GM18517 (cell line): ENCODE measurements around the gene RALBP1.
"Not testable (repeated sequence)": the region's sequence is repeated elsewhere in the genome, so short reads cannot be mapped to it uniquely, and the experiment has no call there.

Source experiments
- ATAC-seq: cut with Tn5 transposase; IDR thresholded peaks from one replicate; pipeline ENCODE4 v1.9.1; 2021; ENCODE audit warnings: mild to moderate bottlenecking, moderate library complexity; ENCODE audit not compliant: unreplicated experiment

Gene RALBP1

GRCh38 chr18:9454061-9454703, 21.1 kb upstream of the RALBP1 start:
- no peak for ATAC-seq

DNA sequence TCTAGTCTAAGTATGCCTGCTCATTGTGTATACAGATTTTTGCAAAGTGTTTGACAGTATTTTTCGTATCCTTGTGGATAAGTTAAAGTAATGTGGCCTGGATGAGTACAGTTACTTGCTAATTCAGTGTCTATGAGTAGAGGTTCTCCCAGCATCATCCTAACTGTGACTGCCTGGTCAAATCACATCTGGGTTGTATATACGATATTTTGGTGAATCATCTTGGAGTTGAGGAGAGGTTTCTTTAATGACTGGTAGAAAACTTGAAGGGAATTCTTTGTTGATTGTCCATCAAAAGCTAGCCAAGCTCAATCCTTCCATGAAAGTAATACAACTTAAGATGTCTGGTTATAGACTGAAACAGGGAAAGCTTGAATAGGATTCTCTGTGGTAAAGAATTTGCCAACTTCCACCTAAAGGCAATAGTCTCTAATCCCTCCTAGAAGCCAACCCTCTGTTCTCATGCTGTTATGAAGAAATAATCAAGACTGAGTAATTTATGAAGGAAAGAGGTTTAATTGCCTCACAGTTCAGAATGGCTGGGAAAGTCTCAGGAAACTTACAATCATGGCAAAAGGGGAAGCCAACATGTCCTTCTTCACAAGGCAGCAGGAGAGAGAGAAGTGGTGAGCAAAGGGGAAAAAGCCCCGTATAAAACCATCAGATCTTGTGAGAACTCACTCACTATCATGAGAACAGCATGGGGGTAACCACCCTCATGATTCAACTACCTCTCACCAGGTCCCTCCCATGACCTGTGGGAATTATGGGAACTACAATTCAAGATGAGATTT, 19.4 kb upstream of the RALBP1 start:
- ATAC-seq, result no peak

GRCh38 chr18:9466127-9466526, 9.2 kb upstream of the RALBP1 start:
- no peak for ATAC-seq

DNA sequence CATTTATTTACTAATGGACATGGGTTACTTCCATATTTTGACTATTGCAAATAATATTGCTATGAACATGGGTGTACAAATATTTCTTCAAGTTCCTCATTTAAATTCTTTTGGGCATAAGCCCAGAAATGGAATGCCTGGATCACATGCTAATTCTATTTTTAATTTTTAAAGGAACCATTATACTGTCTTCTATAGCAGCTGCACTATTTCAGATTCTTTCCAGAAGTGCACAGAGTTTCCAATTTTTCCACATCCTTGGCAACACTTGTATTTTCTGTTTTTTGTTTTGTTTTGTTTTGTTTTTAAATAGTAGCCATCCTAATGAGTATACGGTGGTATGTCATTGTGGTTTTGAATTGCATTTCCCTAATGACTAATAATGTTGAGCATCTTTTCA, 8.5 kb upstream of the RALBP1 start:
- no peak for ATAC-seq

- no peak for ATAC-seq
Observed at GRCh38 chr18:9468998-9469397, 6.3 kb upstream of the RALBP1 start.

GRCh38 chr18:9469685-9470084, 5.6 kb upstream of the RALBP1 start:
- ATAC-seq, result no peak

DNA sequence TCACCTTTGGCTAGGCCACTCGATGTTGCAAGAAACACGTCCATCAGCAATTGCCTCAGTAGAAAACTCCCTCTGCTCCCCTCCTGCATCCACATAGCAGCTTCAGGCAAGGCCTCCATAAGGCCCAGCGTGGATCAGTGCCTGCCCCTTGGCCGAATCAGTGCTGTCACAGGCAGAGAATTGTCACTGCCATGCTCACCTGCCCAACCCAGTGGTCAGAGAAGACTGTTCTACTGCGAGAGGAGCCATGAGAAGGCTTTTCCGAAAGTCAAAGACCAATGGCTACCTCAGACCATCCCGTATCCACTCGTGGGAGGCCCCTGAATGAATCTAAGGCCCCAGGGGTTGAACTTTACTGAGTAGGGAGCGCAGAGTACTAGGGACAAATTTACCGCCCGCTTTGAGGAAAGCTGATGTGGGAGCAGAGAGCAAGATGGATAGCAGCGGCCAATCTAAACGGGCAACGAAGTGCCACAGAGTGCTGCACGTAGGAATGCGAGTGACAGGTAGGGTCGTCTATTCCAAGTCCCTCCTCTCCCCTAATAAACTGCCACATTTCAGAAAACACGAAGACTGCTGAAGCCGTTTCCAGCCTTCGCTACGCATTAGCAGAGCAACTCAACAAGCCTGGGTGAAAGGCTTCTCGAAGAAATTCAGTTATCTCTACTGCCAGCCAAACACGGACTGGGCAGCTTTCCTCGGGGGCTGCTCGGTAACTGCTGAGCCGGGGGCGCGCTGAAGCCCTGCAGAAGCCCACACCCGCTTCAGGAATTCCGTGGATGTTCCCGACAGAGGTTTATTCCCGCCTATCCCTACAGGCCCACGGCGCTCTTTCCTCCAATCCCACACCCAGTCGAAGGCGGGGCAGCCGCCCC, 968 bp upstream of the RALBP1 start:
- ATAC-seq, result no peak

DNA sequence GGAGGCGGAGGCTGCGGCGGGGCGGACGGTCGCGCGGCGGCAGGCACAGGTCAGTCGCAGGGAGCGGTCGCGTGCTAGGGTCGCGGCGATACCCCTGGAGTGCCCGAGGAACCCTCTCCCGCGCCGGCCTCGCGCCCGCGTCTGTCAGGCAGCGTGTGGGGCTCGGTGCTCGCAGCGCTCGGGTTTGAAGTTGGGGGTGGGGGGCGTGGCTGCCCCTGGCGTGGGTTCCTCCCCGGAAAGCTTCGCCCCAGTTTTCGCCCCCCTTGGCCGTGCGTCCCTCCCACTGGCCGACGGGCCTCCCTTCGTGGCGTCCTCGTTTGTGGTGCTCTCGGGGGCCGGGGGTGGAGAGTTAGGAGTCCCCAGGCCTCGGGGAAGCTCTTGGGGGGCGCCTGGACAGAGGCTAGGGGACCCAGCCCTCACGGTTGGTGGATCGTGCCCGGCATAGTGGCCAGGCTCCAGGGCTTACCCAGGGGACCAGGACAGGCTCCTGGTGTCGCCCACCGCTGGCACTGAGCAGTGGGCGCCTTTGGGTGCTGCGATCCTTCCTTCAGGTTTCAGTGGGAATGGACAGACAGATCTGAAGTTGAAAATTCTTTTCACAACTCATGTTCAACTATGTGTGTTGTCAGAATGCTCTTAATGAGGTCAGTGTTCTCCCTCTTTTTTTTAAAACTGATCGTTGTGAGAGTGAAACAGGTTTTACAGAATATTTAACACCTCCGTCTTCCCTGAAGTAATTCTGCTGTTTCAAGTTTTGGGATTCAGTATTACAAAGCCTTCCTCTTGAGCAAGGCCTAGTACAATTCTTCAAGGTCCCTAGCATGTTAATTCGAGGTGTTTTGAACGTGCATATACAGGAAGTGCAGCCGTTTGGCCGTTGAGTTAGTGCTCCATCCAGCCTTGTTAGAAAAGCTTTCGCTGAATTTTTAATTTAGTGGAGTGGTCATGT, 604 bp downstream of the RALBP1 start:
- no peak for ATAC-seq

- not testable (repeated sequence) for ATAC-seq
Observed at GRCh38 chr18:9476949-9477348, 1.6 kb downstream of the RALBP1 start.

- no peak for ATAC-seq
Observed at GRCh38 chr18:9477509-9477908, 2.2 kb downstream of the RALBP1 start.

DNA sequence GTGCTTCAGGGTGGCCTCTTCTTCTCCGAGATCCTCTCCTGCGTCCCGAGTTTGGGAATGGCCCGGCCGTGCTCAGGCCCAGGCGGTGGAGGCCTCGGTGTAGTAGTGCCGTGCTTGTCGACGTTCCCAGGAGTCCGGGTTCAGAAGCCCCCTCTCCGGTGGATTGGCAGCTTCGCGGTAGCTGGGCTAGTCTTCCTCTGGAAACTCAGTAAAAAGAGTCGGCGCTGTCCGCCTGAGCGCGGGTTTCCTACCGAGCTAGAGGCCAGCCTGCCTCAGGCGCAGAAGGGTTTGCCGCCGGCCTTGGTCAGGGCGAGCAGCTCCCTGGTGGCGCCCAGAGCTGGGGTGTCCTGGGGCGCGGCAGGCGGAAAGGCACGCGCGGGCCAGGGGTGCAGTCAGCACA, 3.2 kb downstream of the RALBP1 start:
- ATAC-seq, result no peak

DNA sequence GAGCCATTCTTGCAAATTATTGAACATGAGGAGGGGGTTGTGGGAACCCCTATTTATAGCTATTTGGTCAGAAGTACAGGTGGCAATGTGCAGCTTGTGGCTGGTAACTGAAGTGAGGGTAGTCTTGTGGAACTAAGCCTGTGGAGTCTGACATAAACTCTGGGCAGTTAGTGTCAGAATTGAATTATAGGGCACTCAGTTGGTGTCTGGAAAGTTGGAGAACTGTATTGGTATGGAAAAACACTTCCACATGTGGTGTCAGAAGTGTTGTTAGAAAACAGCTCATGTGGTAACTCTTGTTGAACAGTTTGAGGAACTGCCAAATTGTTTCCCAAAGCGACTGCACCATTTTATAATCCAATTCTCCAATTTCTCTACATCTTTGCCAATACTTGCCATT, 7.5 kb downstream of the RALBP1 start:
- no peak for ATAC-seq

DNA sequence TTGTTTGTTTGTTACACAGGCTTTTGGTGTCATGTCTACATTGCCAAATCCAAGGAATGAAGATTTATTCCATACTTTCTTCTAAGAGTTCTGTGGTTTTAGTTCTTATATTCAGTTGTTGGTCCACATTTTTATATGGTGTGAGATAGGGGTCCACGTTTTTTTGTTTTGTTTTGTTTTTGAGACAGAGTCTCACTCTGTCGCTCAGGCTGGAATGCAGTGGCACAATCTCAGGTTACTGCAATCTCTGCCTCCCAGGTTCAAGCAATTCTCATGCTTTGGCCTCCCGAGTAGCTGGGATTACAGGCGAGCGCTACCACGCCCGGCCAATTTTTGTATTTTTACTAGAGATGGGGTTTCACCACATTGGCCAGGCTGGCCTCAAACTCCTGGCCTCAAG, 8.2 kb downstream of the RALBP1 start:
- no peak for ATAC-seq

DNA sequence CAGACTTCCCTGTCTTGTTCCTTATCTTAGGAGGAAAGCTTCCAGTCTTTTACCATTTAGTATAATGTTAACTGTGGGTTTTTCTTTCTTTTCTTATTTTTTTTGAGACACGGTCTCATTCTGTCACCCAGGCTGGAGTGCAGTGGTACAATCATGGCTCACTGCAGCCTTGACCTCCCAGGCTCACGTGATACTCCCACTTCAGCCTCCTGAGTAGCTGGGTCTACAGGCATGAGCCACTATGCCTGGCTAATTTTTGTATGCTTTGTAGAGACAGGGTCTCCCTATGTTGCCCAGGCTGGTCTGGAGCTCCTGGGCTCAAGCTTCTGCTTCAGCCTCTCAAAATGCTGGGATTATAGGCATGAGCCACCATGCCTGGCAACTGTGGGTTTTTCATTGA, 9.5 kb downstream of the RALBP1 start:
- not testable (repeated sequence) for ATAC-seq

- ATAC-seq, result no peak
Observed at GRCh38 chr18:9488538-9488937, 13.2 kb downstream of the RALBP1 start.

DNA sequence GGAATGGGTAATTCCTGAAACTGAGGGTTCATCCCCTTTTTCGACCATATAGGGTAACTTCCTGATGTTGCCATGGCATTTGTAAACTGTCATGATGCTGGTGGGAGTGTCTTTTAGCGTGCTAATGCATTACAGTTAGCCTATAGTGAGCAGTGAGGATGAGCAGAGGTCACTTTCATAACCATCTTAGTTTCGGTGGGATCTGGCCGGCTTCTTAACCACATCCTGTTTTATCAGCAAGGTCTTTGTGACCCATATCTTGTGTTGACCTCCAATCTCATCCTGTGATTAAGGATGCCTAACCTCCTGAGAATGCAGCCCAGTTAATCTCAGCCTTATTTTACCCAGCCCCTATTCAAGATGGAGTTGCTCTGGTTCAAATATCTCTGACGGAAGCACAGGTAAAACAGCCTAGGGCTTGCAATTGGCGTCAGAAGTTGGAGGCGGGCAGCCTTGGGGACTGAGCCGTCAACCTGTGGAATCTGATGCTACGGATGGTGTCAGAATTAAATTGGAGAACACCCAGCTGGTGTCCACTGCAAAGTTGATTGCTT, 19.5 kb downstream of the RALBP1 start:
- ATAC-seq, result peak; percentile 82

GRCh38 chr18:9495465-9495864, 20.2 kb downstream of the RALBP1 start:
- no peak for ATAC-seq

DNA sequence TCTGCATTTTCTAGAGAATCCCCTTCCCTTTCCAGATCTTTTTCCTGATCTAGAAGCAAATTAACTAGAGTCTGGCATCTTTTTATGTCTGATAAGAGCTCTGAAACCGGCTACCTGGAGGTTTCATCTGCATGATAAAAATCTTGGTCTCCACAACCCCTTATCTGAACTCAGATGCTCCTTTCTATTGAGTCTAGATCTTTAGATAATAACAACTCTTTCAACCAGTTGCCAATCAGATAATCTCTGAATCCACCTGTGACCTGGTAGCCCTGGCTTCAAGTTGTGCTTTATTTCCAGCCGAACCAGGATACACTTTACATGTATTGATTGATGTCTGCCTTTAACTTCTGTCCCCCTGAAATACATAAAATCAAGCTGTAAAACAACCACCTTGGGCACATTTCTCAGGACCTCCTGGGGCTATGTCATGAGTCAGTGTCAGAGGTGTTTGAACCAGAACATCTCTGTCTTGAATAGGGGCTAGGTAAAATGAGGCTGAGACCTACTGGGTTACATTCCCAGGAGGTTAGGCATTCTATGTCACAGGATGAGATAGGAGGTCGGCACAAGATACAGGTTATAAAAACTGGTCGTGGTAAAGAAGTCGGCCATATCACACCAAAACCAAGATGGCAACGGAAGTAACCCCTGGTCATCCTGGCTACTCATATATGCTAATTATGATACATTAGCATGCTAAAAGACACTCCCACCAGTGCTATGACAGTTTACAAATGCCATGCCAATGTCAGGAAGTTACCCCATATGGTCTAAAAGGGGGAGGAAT, 20.8 kb downstream of the RALBP1 start:
- ATAC-seq, result no peak

DNA sequence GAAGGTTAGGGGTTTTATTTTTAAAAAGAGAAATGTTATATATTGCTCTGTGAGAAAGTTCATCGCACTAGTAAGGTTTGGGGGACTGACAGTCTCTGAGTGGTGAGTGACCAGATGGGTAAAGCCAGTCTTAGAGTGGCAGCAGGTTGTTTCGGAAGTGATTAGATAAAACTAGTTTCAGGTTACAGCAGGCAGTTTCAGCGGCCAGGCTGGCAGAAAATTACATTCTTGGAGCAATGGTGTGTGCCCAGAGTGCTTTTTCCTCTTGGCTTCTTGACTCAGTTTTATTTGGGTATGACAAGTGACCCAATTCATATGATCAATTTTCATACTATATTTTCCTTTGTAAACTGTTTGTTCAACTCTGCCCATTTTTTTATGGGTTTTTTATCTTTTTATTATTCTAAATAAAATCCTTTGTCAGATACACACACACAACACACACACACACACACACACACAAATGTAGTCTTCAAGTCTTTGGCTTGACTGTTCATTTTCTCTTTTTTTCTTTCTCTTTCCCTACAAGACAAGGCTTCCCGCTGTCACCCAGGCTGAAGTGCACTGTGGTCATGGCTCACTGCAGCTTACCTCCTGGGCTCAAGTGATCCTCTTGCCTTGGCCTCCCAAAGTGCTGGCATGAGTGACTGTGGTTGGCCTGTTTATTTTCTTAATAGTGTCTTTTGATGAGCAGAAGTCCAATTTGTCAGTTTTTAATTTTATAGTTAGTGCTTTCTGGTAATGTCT, 30.9 kb downstream of the RALBP1 start:
- no peak for ATAC-seq
